ENCODE results near the gene TTPAL.

TTPAL gene

DNA sequence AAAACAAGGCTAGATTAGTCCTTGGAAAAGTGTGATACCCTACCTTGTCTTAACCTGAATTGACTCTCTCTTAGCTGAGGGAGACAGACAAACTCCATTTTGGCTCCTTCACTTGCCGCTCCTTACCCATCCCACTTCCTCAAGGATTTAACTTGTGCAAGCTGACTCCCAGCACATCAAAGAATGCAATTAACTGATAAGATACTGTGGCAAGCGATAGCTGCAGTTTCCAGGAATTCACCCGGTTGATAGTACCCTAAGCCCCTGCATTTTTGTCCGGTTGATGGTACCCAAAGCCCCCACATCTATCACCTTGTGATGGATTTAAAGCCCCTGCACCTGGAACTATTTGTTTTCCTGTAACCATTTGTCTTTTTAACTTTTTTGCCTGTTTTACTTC is 48.1 kb downstream of the TTPAL start:
- TF ChIP-seq, protein P1, sequence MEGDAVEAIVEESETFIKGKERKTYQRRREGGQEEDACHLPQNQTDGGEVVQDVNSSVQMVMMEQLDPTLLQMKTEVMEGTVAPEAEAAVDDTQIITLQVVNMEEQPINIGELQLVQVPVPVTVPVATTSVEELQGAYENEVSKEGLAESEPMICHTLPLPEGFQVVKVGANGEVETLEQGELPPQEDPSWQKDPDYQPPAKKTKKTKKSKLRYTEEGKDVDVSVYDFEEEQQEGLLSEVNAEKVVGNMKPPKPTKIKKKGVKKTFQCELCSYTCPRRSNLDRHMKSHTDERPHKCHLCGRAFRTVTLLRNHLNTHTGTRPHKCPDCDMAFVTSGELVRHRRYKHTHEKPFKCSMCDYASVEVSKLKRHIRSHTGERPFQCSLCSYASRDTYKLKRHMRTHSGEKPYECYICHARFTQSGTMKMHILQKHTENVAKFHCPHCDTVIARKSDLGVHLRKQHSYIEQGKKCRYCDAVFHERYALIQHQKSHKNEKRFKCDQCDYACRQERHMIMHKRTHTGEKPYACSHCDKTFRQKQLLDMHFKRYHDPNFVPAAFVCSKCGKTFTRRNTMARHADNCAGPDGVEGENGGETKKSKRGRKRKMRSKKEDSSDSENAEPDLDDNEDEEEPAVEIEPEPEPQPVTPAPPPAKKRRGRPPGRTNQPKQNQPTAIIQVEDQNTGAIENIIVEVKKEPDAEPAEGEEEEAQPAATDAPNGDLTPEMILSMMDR (IDR thresholded peaks at IDR 0.05; ENCODE audit: extremely low read depth, insufficient read depth, missing control alignments) = no peak
- in situ Hi-C loops (cut with MboI; ENCODE audit: low pct_unique_long_range_greater_than_20kb, low sequenced_read_pairs, unreplicated experiment) = no loop called here
- DNase-seq (ENCODE audit: low spot score) = no peak

DNA sequence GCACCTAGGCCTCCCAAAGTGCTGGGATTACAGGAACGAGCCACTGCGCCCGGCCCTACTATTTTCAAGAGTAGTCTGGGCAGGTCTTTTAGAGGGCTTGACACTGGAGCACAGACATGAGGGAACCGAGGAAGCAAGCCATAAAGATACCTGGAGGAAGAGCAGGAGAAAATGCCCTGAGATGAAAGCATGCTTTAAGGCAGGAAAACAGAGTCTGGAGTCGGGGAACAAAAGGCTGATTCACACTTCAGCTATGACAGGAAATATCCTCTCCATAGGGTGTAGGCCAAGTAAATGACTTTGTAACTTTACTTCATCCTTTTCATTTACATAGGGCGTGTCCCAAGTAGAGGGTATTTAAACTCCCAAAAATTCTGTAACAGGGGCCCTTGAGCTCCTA is 50.5 kb downstream of the TTPAL start:
- TF ChIP-seq, protein P1 (IDR thresholded peaks at IDR 0.05; ENCODE audit: extremely low read depth, insufficient read depth, missing control alignments) = no peak
- DNase-seq (ENCODE audit: low spot score) = no peak
- in situ Hi-C loops (cut with MboI; ENCODE audit: low pct_unique_long_range_greater_than_20kb, low sequenced_read_pairs, unreplicated experiment) = no loop called here

GRCh38 chr20:44527716-44528199 is 52.1 kb downstream of the TTPAL start:
- in situ Hi-C loops (cut with MboI; ENCODE audit: low pct_unique_long_range_greater_than_20kb, low sequenced_read_pairs, unreplicated experiment) = no loop called here
- no peak for DNase-seq (ENCODE audit: low spot score)
- TF ChIP-seq, protein P1 (IDR thresholded peaks at IDR 0.05; ENCODE audit: extremely low read depth, insufficient read depth, missing control alignments) = no peak

DNA sequence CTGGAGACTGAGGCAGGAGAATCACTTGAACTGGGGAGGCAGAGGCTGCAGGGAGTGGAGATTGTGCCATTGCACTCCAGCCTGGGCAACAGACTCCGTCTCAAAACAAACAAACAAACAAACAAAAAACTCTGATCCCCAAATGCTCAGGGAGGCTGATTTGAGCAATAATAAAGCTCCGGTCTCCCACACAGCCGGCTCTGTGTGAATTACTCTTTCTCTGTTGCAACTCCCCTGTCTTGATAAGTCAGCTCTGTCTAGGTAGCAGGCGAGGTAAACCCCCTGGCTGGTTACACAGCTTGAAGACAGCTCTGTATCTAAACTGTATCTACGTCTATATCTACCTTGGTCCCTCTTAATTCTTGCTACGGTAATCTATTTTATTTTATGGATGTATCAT is 52.6 kb downstream of the TTPAL start:
- no peak for DNase-seq (ENCODE audit: low spot score)
- in situ Hi-C loops (cut with MboI; ENCODE audit: low pct_unique_long_range_greater_than_20kb, low sequenced_read_pairs, unreplicated experiment) = no loop called here
- TF ChIP-seq, protein P1 (IDR thresholded peaks at IDR 0.05; ENCODE audit: extremely low read depth, insufficient read depth, missing control alignments) = no peak

GRCh38 chr20:44532259-44532980 is 56.7 kb downstream of the TTPAL start:
- in situ Hi-C loops (cut with MboI; ENCODE audit: low pct_unique_long_range_greater_than_20kb, low sequenced_read_pairs, unreplicated experiment) = no loop called here
- TF ChIP-seq, protein P1 (IDR thresholded peaks at IDR 0.05; ENCODE audit: extremely low read depth, insufficient read depth, missing control alignments) = no peak
- DNase-seq (ENCODE audit: low spot score) = no peak

DNA sequence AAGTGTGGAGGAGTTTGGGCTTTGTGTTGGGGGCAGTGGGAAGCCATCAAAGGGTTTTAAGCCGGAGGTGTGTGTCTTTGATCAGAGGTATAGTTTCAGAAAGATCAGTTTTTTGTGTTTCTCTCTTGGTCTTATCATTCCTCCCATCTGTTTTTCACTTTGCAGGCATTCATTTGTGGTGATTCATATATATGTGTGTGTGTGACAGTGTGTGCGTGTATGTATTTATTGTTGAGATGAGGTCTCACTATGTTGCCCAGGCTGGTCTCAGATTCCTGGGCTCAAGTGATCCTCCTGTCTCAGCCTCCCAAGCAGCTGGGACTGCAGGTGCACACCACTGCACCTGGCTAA is 57.3 kb downstream of the TTPAL start:
- in situ Hi-C loops (cut with MboI; ENCODE audit: low pct_unique_long_range_greater_than_20kb, low sequenced_read_pairs, unreplicated experiment) = no loop called here
- TF ChIP-seq, protein P1 (IDR thresholded peaks at IDR 0.05; ENCODE audit: extremely low read depth, insufficient read depth, missing control alignments) = no peak
- no peak for DNase-seq (ENCODE audit: low spot score)

Data from GM13977 (cell line).